SK-N-SH (cell line): ENCODE data around the gene CC2D2A. TPM values are rescaled to one million over a fixed set of nuclear protein-coding genes. Genes with fewer than 3 reads are reported as not detected.

Experiments
- CTCF ChIA-PET: fragments of 300-600, 350-600 bp; formaldehyde crosslinking; extraction: SDS; loops from one replicate; lab custom pipeline; 2021; lab: Yijun Ruan, JAX
- POLR2A ChIA-PET: fragments of 350-600 bp; sonication (Branson Sonifier 250); formaldehyde crosslinking; extraction: SDS; loops from one replicate; lab custom pipeline; 2020; ENCODE audit warnings: antibody characterized with exemption, inconsistent platforms; lab: Yijun Ruan, JAX
- DNase-seq: peaks from one replicate; pipeline ENCODE4 v3.0.0; 2012
- H2AFZ ChIP-seq: fragments of 200-600 bp; sonication (generic); 2 replicates; pipeline ENCODE4 v1.8.1; 2016; ENCODE audit warnings: antibody characterized with exemption, mild to moderate bottlenecking, low read depth
- H3F3A ChIP-seq: fragments of 200-600 bp; sonication (generic); replicated peaks from 2 replicates; pipeline ENCODE3; 2016; ENCODE audit warnings: antibody characterized with exemption, mild to moderate bottlenecking; ENCODE audit not compliant: insufficient read depth
- H3K27ac ChIP-seq, 2 experiments: fragments of 200-500 bp in 1 of 2; fragments of 200-600 bp in 1 of 2; sonication (Bioruptor generic) in 1 of 2; sonication (generic), shearing (Covaris generic) in 1 of 2; 2 replicates each; pipeline versions ENCODE4 v1.5.1 to v1.6.1; 2014 to 2016; ENCODE audit warnings: low read depth in 2 of 2, inconsistent platforms in 1 of 2, low read length in 1 of 2, mild to moderate bottlenecking in 1 of 2, mixed read lengths in 1 of 2
- H3K27me3 ChIP-seq: fragments of 200-600 bp; sonication (generic), shearing (Covaris generic); 2 replicates; pipeline ENCODE4 v1.6.1; 2016; ENCODE audit warnings: mixed run types; ENCODE audit not compliant: insufficient read depth
- H3K36me3 ChIP-seq, 2 experiments: fragments of 200-500 bp in 1 of 2; fragments of 200-600 bp in 1 of 2; sonication (Bioruptor generic) in 1 of 2; sonication (generic) in 1 of 2; replicated peaks in 1 of 2; 2 replicates each; pipeline versions ENCODE3 to v1.5.1; 2014 to 2016; ENCODE audit warnings: low read length in 1 of 2, mild to moderate bottlenecking in 1 of 2; ENCODE audit not compliant: insufficient read depth in 2 of 2, control insufficient read depth in 1 of 2
- H3K4me1 ChIP-seq, 2 experiments: fragments of 200-500 bp in 1 of 2; fragments of 200-600 bp in 1 of 2; sonication (Bioruptor generic) in 1 of 2; sonication (generic), shearing (Covaris generic) in 1 of 2; 2 replicates each; pipeline versions ENCODE4 v1.5.1 to v1.6.1; 2014 to 2016; ENCODE audit warnings: low read depth in 1 of 2, low read length in 1 of 2, mixed run types in 1 of 2; ENCODE audit not compliant: insufficient read depth in 2 of 2, control insufficient read depth in 1 of 2
- H3K4me2 ChIP-seq: fragments of 200-600 bp; sonication (generic), shearing (Covaris generic); 2 replicates; pipeline ENCODE4 v1.6.1; 2017; ENCODE audit warnings: mixed run types
- H3K4me3 ChIP-seq, 2 experiments: fragments of 200-500 bp in 1 of 2; fragments of 200-600 bp in 1 of 2; sonication (Bioruptor generic) in 1 of 2; sonication (generic), shearing (Covaris generic) in 1 of 2; 2 replicates each; pipeline versions ENCODE4 v1.5.1 to v1.8.1; 2014 to 2016; ENCODE audit warnings: low read depth in 2 of 2, inconsistent platforms in 1 of 2, low read length in 1 of 2, mild to moderate bottlenecking in 1 of 2, mixed read lengths in 1 of 2, moderate library complexity in 1 of 2
- H3K79me2 ChIP-seq: fragments of 200-600 bp; sonication (generic); 2 replicates; pipeline ENCODE4 v1.8.1; 2017; ENCODE audit warnings: mild to moderate bottlenecking; ENCODE audit not compliant: insufficient read depth
- H3K9ac ChIP-seq: fragments of 200-600 bp; sonication (generic); 2 replicates; pipeline ENCODE4 v1.6.1; 2017; ENCODE audit warnings: mixed run types
- H3K9me2 ChIP-seq: fragments of 200-600 bp; sonication (generic); 2 replicates; pipeline ENCODE4 v1.6.1; 2017; ENCODE audit warnings: mixed run types
- H3K9me3 ChIP-seq: fragments of 200-600 bp; sonication (generic); 2 replicates; pipeline ENCODE4 v1.6.1; 2017; ENCODE audit warnings: mixed run types, mild to moderate bottlenecking, moderate library complexity
- H4K20me1 ChIP-seq: fragments of 200-600 bp; sonication (generic); 2 replicates; pipeline ENCODE4 v1.6.1; 2017; ENCODE audit warnings: mild to moderate bottlenecking, mixed run types; ENCODE audit not compliant: insufficient read depth
- CHD2 ChIP-seq: fragments of 150-350 bp; IDR thresholded peaks from 2 replicates; pipeline ENCODE4 v1.6.1; 2018; ENCODE audit warnings: low read length; ENCODE audit not compliant: partially characterized antibody
- ELF1 ChIP-seq: IDR thresholded peaks from 2 replicates; pipeline ENCODE4 v1.4.0; 2012
- EP300 ChIP-seq, 2 experiments: IDR thresholded peaks; 2 replicates each; pipeline versions ENCODE4 v1.4.0 to v1.6.1; 2012; ENCODE audit warnings: borderline replicate concordance in 1 of 2, low read depth in 1 of 2, low read length in 1 of 2
- EZH2phosphoT487 ChIP-seq: fragments of 200-600 bp; sonication (generic); IDR thresholded peaks from 2 replicates; pipeline ENCODE4 v1.6.1; 2017; ENCODE audit warnings: low read depth, mixed run types, mild to moderate bottlenecking, antibody characterized with exemption, moderate library complexity, borderline replicate concordance
- FOXM1 ChIP-seq: IDR thresholded peaks from 2 replicates; pipeline ENCODE4 v1.4.0; 2012; ENCODE audit warnings: low read depth, mild to moderate bottlenecking
- GABPA ChIP-seq: IDR thresholded peaks from 2 replicates; pipeline ENCODE4 v1.4.0; 2012; ENCODE audit warnings: low read depth, mild to moderate bottlenecking
- IRF3 ChIP-seq: fragments of 150-350 bp; IDR thresholded peaks from 2 replicates; pipeline ENCODE4 v1.6.1; 2016; ENCODE audit warnings: mild to moderate bottlenecking, low read depth, low read length
- JUND ChIP-seq: IDR thresholded peaks from 2 replicates; pipeline ENCODE4 v1.4.0; 2012
- MEF2A ChIP-seq: IDR thresholded peaks from 2 replicates; pipeline ENCODE4 v1.4.0; 2012; ENCODE audit warnings: low read depth, borderline replicate concordance
- NFIC ChIP-seq: IDR thresholded peaks from 2 replicates; pipeline ENCODE4 v1.4.0; 2012; ENCODE audit warnings: borderline replicate concordance
- NRF1 ChIP-seq: IDR thresholded peaks from 2 replicates; pipeline ENCODE4 v1.6.1; 2012; ENCODE audit warnings: low read depth, mild to moderate bottlenecking, low read length
- POLR2AphosphoS5 ChIP-seq: IDR thresholded peaks from 2 replicates; pipeline ENCODE4 v1.6.1; 2012; ENCODE audit warnings: low read depth, low read length
- RFX5 ChIP-seq: IDR thresholded peaks from 2 replicates; pipeline ENCODE4 v1.6.1; 2012; ENCODE audit warnings: mild to moderate bottlenecking, improper control_type of control experiment, low read length
- RXRA ChIP-seq: IDR thresholded peaks from 2 replicates; pipeline ENCODE4 v1.4.0; 2012; ENCODE audit warnings: low read depth, mild to moderate bottlenecking, borderline replicate concordance
- SIN3A ChIP-seq: IDR thresholded peaks from 2 replicates; pipeline ENCODE4 v1.6.1; 2012; ENCODE audit warnings: low read depth, mild to moderate bottlenecking, low read length, moderate library complexity, borderline replicate concordance
- SMC3 ChIP-seq: IDR thresholded peaks from 2 replicates; pipeline ENCODE4 v1.6.1; 2012; ENCODE audit warnings: low read depth, low read length, improper control_type of control experiment
- TEAD4 ChIP-seq: IDR thresholded peaks from 2 replicates; pipeline ENCODE4 v1.4.0; 2012; ENCODE audit warnings: mild to moderate bottlenecking, borderline replicate concordance; ENCODE audit not compliant: insufficient read depth
- USF1 ChIP-seq: IDR thresholded peaks from 2 replicates; pipeline ENCODE4 v1.4.0; 2012; ENCODE audit warnings: low read depth, borderline replicate concordance
- YY1 ChIP-seq: IDR thresholded peaks from 2 replicates; pipeline ENCODE4 v1.4.0; 2012; ENCODE audit warnings: low read depth, mild to moderate bottlenecking
- ZBTB33 ChIP-seq: IDR thresholded peaks from 2 replicates; pipeline ENCODE4 v1.4.0; 2012; ENCODE audit warnings: low read depth, borderline replicate concordance
- WGBS: methylation state at CpG from one replicate; pipeline ENCODE4 v1.1.6; 2017; ENCODE audit warnings: low lambda C conversion rate; 5-methylcytosine and 5-hydroxymethylcytosine counted together
- polyA plus RNA-seq, 3 experiments: library from polyadenylated mRNA; depleted of rRNA; stranded (reverse); fragments of >200 nt; gene quantifications; 2 replicates each; pipeline ENCODE4 v1.2.3, GENCODE V29; 2012
- TF ChIP-seq, protein P1 (sequence below): IDR thresholded peaks from 2 replicates; pipeline ENCODE4; 2012

The CC2D2A gene
- polyA plus RNA-seq, 1 of the 3 experiments (the other 2 are of a cell fraction) = 17.8 TPM

DNA sequence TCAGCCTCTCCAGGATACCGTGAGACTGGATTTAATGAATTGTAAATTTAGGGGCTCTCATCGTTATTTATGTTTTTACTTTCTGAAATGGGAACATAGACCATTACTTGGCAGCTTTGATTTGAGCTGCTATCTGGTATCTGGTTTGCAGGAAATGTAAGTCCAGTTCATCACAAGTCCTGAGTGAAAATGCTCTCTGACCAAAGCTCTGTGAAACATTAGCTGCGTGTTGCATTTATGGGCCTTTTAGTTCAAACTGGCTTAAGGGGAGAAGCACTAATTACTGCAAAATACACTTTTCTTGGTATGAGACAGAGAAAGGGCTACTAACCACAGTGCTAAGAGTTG is 420 bp downstream of the CC2D2A start:
- no peaks in the 10 kb centered on the region for H3K79me2 ChIP-seq
- peak overlapping the region; percentile 76 for H3K9ac ChIP-seq
- POLR2A ChIA-PET = interaction anchor here (1.1 to 2.6 kb wide), 2 partner anchors 9 to 176 kb away, joined by 3 to 23 read pairs; no protein-coding TSS in a partner anchor
- 4% methylated on average over 3 of the region's 3 CpGs for WGBS
- no peaks in the 10 kb centered on the region for H3K9me3 ChIP-seq
- H3K4me1 ChIP-seq = peaks cover 0 to 4% of the 10 kb centered on the region in 2 experiments; a peak in 1 of 4 replicates
- H3K36me3 ChIP-seq = no peaks in the 10 kb centered on the region
- H3K4me3 ChIP-seq = peak overlapping the region; percentile 61 to 82
- TF ChIP-seq YY1 (no peak), CHD2 (peak; percentile 2)
- no peaks in the 10 kb centered on the region for H3K9me2 ChIP-seq
- H2AFZ ChIP-seq = peak overlapping the region; percentile 97
- no peaks in the 10 kb centered on the region for H3K27me3 ChIP-seq
- no peaks in the 10 kb centered on the region for H4K20me1 ChIP-seq
- H3F3A ChIP-seq = no peaks in the 10 kb centered on the region
- H3K4me2 ChIP-seq = peak overlapping the region; percentile 86
- DNase-seq = no peak
- H3K27ac ChIP-seq = peak overlapping the region; percentile 63 to 76
- CTCF ChIA-PET = interaction anchor here (0.7 to 5.4 kb wide), 7 partner anchors 8 to 486 kb away, joined by 3 to 61 read pairs (median 7); no protein-coding TSS in a partner anchor

GRCh38 chr4:15476396-15476795 is 6.7 kb downstream of the CC2D2A start:
- POLR2A ChIA-PET = no interaction called here
- no peak overlapping the region for H3K4me3 ChIP-seq
- WGBS = 80% methylated on average over 5 of the region's 5 CpGs
- H2AFZ ChIP-seq = no peak overlapping the region
- H3K9me2 ChIP-seq = no peaks in the 10 kb centered on the region
- peaks cover 10% of the 10 kb centered on the region in 2 experiments; a peak in 3 of 4 replicates for H3K4me1 ChIP-seq
- H4K20me1 ChIP-seq = no peaks in the 10 kb centered on the region
- DNase-seq = no peak
- TF ChIP-seq, protein P1, sequence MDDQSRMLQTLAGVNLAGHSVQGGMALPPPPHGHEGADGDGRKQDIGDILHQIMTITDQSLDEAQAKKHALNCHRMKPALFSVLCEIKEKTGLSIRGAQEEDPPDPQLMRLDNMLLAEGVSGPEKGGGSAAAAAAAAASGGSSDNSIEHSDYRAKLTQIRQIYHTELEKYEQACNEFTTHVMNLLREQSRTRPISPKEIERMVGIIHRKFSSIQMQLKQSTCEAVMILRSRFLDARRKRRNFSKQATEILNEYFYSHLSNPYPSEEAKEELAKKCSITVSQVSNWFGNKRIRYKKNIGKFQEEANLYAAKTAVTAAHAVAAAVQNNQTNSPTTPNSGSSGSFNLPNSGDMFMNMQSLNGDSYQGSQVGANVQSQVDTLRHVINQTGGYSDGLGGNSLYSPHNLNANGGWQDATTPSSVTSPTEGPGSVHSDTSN = no peak
- no peak for TF ChIP-seq IRF3
- TF ChIP-seq ZBTB33 = no peak
- no peak for TF ChIP-seq RFX5
- no peak for TF ChIP-seq GABPA
- TF ChIP-seq ELF1 = no peak
- no peak for TF ChIP-seq NFIC
- no peak for TF ChIP-seq SIN3A
- no peak for TF ChIP-seq CHD2
- no peak for TF ChIP-seq MEF2A
- TF ChIP-seq RXRA = no peak
- TF ChIP-seq FOXM1 = no peak
- TF ChIP-seq TEAD4 = no peak
- no peak for TF ChIP-seq EZH2phosphoT487
- TF ChIP-seq POLR2AphosphoS5 = no peak
- TF ChIP-seq SMC3 = no peak
- no peak for TF ChIP-seq JUND
- no peak for TF ChIP-seq USF1
- TF ChIP-seq EP300 (IDR thresholded peaks at IDR 0.05; ENCODE audit: borderline replicate concordance in 1 of 2, low read depth in 1 of 2, low read length in 1 of 2) = no peak
- no peak for TF ChIP-seq NRF1
- H3K36me3 ChIP-seq = no peaks in the 10 kb centered on the region
- no peaks in the 10 kb centered on the region for H3K9me3 ChIP-seq
- H3K27ac ChIP-seq = no peak overlapping the region
- no peak overlapping the region for H3K4me2 ChIP-seq
- H3F3A ChIP-seq = no peaks in the 10 kb centered on the region
- no peaks in the 10 kb centered on the region for H3K27me3 ChIP-seq
- H3K9ac ChIP-seq = no peak overlapping the region
- no peaks in the 10 kb centered on the region for H3K79me2 ChIP-seq
- CTCF ChIA-PET = interaction anchor here (0.6 to 1.6 kb wide), 6 partner anchors 18 to 1288 kb away, joined by 3 to 4 read pairs (median 3); no protein-coding TSS in a partner anchor
